GM10266 (cell line): Measurements from ENCODE around the gene STMND1.

ENCODE experiments used
- DNase-seq: peaks from one replicate; pipeline ENCODE4 v3.0.0; 2012; ENCODE audit errors: extremely low spot score
- CTCF ChIP-seq: IDR thresholded peaks from 2 replicates; pipeline ENCODE4 v1.5.1; 2012; ENCODE audit warnings: mild to moderate bottlenecking, low read depth; ENCODE audit not compliant: control insufficient read depth, insufficient read depth; ENCODE audit errors: missing control alignments

Gene STMND1

GRCh38 chr6:17172836-17173470 lies 71.1 kb downstream of the STMND1 start:
- DNase-seq, result no peak
- no peak for TF ChIP-seq CTCF

- no peak for TF ChIP-seq CTCF
Observed at GRCh38 chr6:17178326-17178725, 76.5 kb downstream of the STMND1 start.

GRCh38 chr6:17178754-17179529 lies 77.1 kb downstream of the STMND1 start:
- no peak for TF ChIP-seq CTCF
- DNase-seq, result no peak

More at GRCh38 chr6:17178326-17178725, 76.5 kb downstream of the STMND1 start:
- DNase-seq, result no peak

- no peak for DNase-seq
- no peak for TF ChIP-seq CTCF
Observed at GRCh38 chr6:17179530-17180073, 77.8 kb downstream of the STMND1 start.
